ENCODE results near the gene TSC22D3.

Gene TSC22D3

DNA sequence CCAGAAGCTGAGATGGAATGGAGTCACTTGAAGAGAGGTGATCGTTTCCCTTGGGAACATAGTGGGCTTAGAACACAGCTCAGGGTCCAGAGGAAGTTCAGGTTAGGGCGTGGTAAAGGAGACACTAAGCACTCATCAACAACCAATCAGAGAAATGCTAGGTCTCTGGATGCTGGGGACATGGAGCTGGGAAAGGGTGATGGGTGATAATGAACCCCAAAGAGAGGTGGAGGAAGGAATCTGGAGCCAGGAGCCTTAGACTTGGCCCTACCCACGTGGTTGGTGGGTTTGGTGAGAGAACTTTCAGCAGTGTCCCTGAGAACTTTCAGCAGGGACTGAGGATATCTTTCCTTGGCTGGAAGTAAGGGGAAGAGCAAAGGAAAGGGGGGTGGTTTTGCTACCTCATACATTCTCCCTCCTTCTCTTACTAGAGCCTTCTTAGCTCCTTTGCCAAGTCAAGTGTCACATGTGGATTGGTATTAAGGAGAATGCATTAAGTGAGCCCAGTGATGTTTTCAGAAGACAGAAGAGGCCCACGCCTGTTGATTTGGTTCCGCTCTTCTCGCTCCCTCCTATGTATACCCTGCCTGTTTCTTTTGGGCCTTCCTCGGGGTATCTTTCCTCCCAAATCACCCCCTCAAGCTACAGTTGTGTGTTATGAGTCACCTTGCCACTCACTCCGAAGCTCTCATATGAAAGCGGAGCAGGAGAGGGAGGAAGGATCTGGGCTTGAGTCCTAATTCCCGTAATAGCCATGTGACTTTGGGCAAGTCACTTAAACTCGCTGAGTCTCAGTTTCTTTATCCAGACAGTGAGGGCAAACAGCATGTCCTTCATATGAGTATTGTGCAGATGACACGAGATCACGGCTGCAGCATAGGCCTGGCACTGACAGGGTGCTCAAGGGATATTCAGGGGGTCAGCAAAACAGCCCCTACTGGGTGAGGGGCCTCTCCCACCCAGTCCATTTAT is 63.1 kb downstream of the TSC22D3 start:
- ATAC-seq (ENCODE audit: insufficient read depth, low read depth): no peak
- Histone ChIP-seq H2AFZ (ENCODE audit: low read depth, low read length) (no peak overlapping the region), H3K27ac (ENCODE audit: low read length) (no peak overlapping the region)

DNA sequence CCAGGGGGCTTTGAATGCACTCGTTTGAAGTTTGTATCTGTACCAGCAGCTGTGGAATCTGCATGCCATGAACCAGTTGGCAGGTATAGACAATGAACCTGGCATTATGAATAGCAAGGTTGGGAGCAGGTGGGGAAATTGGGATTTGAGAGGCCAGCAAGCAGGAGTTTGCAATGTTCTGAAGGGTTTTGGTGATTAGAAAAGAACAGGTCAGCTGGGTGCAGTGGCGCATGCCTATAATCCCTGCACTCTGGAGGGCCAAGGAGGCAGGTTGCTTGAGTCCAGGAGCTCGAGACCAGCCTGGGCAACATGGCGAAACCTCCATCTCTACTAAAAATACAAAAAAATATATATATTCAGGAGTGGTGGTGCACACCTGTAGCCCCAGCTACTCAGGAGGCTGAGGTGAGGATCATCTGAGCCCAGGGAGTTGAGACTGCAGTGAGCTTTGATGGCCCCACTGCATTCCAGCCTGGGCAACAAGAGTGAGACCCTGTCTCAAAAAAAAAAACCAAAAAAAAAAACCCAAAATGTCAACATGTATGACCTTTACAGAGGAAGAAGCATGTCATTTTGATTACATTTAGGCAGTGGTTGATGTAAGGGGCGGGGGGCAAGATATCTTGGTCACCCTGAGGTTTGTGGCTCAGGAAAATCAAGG is 63.9 kb downstream of the TSC22D3 start:
- H3K4me2 ChIP-seq (ENCODE audit: insufficient read depth, low read length): no peak overlapping the region
- H3K36me3 ChIP-seq (ENCODE audit: insufficient read depth, low read length): no peaks in the 10 kb centered on the region
- H3K4me3 ChIP-seq (ENCODE audit: low read depth in 1 of 2, low read length in 2 of 2): no peak overlapping the region
- ATAC-seq (ENCODE audit: insufficient read depth, low read depth) (no peak), DNase-seq (no peak)
- no peaks in the 10 kb centered on the region for H3K27me3 ChIP-seq (ENCODE audit: insufficient read depth, low read length, poor library complexity)
- TF ChIP-seq, protein P1, sequence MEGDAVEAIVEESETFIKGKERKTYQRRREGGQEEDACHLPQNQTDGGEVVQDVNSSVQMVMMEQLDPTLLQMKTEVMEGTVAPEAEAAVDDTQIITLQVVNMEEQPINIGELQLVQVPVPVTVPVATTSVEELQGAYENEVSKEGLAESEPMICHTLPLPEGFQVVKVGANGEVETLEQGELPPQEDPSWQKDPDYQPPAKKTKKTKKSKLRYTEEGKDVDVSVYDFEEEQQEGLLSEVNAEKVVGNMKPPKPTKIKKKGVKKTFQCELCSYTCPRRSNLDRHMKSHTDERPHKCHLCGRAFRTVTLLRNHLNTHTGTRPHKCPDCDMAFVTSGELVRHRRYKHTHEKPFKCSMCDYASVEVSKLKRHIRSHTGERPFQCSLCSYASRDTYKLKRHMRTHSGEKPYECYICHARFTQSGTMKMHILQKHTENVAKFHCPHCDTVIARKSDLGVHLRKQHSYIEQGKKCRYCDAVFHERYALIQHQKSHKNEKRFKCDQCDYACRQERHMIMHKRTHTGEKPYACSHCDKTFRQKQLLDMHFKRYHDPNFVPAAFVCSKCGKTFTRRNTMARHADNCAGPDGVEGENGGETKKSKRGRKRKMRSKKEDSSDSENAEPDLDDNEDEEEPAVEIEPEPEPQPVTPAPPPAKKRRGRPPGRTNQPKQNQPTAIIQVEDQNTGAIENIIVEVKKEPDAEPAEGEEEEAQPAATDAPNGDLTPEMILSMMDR (IDR thresholded peaks at IDR 0.05; ENCODE audit: borderline replicate concordance, extremely low read depth, low read length, poor library complexity, severe bottlenecking): no peak
- no peak for TF ChIP-seq EZH2 (IDR thresholded peaks at IDR 0.05; ENCODE audit: borderline replicate concordance, low read depth, low read length, severe bottlenecking)
- H4K20me1 ChIP-seq (ENCODE audit: insufficient read depth, low read length): no peaks in the 10 kb centered on the region
- peaks cover 6% of the 10 kb centered on the region for H3K4me1 ChIP-seq (ENCODE audit: insufficient read depth, low read length)
- no peak overlapping the region for H3K9ac ChIP-seq (ENCODE audit: low read depth, low read length)
- no peaks in the 10 kb centered on the region for H3K9me3 ChIP-seq (ENCODE audit: insufficient read depth, low read length, severe bottlenecking)
- no peak overlapping the region for H3K27ac ChIP-seq (ENCODE audit: low read length)
- no peak overlapping the region for H2AFZ ChIP-seq (ENCODE audit: low read depth, low read length)
- H3K79me2 ChIP-seq (ENCODE audit: insufficient read depth, low read length): no peaks in the 10 kb centered on the region

More for the DNA sequence above, 63.1 kb downstream of the TSC22D3 start:
- no peak for DNase-seq
- Histone ChIP-seq H3K27me3 (ENCODE audit: insufficient read depth, low read length, poor library complexity) (no peaks in the 10 kb centered on the region), H3K4me2 (ENCODE audit: insufficient read depth, low read length) (no peak overlapping the region), H3K4me3 (ENCODE audit: low read depth in 1 of 2, low read length in 2 of 2) (no peak overlapping the region), H4K20me1 (ENCODE audit: insufficient read depth, low read length) (0 out of 2 replicates have a peak, but pooled peaks cover 4% of the 10 kb centered on the region), H3K9me3 (ENCODE audit: insufficient read depth, low read length, severe bottlenecking) (no peaks in the 10 kb centered on the region), H3K9ac (ENCODE audit: low read depth, low read length) (no peak overlapping the region), H3K36me3 (ENCODE audit: insufficient read depth, low read length) (no peaks in the 10 kb centered on the region), H3K4me1 (ENCODE audit: insufficient read depth, low read length) (peaks cover 14% of the 10 kb centered on the region), H3K79me2 (ENCODE audit: insufficient read depth, low read length) (no peaks in the 10 kb centered on the region)
- TF ChIP-seq EZH2 (IDR thresholded peaks at IDR 0.05; ENCODE audit: borderline replicate concordance, low read depth, low read length, severe bottlenecking): no peak
- TF ChIP-seq, protein P1 (IDR thresholded peaks at IDR 0.05; ENCODE audit: borderline replicate concordance, extremely low read depth, low read length, poor library complexity, severe bottlenecking): no peak

GRCh38 chrX:107710617-107711391 is 64.8 kb downstream of the TSC22D3 start:
- no peak for DNase-seq
- Histone ChIP-seq H3K27ac (ENCODE audit: low read length) (no peak overlapping the region), H3K27me3 (ENCODE audit: insufficient read depth, low read length, poor library complexity) (no peaks in the 10 kb centered on the region), H3K36me3 (ENCODE audit: insufficient read depth, low read length) (no peaks in the 10 kb centered on the region), H3K9me3 (ENCODE audit: insufficient read depth, low read length, severe bottlenecking) (no peaks in the 10 kb centered on the region), H4K20me1 (ENCODE audit: insufficient read depth, low read length) (no peaks in the 10 kb centered on the region), H3K4me2 (ENCODE audit: insufficient read depth, low read length) (no peak overlapping the region), H2AFZ (ENCODE audit: low read depth, low read length) (no peak overlapping the region), H3K4me3 (ENCODE audit: low read depth in 1 of 2, low read length in 2 of 2) (no peak overlapping the region), H3K9ac (ENCODE audit: low read depth, low read length) (no peak overlapping the region), H3K4me1 (ENCODE audit: insufficient read depth, low read length) (no peaks in the 10 kb centered on the region), H3K79me2 (ENCODE audit: insufficient read depth, low read length) (no peaks in the 10 kb centered on the region)
- TF ChIP-seq, protein P1 (IDR thresholded peaks at IDR 0.05; ENCODE audit: borderline replicate concordance, extremely low read depth, low read length, poor library complexity, severe bottlenecking): no peak
- no peak for TF ChIP-seq EZH2 (IDR thresholded peaks at IDR 0.05; ENCODE audit: borderline replicate concordance, low read depth, low read length, severe bottlenecking)
- ATAC-seq (ENCODE audit: insufficient read depth, low read depth): no peak
